HG02943 (cell line): ENCODE measurements around the gene BIRC5.

Experiments
- ATAC-seq: cut with Tn5 transposase; IDR thresholded peaks from one replicate; pipeline ENCODE4 v1.9.1; 2021; ENCODE audit warnings: mild to moderate bottlenecking, low read depth, moderate library complexity; ENCODE audit not compliant: unreplicated experiment

Gene BIRC5

DNA sequence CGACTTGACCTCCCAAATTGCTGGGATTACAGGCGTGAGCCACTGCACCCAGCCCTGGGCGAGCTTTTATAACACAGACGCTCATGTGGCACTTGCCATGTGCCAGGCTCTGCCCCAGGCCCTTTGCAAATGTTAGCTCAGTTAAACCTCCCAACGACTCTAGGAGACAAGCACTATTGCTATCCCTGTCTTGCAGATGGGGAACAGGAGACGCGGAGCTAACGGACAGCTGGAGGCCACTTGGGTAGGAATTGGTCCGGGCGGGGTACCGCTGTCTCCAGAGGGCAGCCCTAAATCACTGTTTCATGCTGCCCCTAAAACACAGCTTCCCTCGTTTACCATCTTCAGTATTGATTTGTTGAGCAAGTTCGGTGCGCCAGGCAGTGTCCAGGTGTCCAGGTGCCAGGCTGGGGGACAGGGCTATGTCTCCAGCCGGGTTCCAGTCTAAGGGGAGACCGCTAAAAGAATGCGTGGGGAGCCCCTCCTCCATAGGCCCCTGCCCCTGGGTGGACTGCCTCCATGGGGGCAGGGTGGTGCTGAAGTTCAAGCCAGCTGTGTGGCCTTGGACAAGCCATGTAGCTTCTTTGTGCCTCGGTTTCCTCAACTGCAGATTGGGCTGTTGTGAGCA, 41.1 kb downstream of the BIRC5 start:
- ATAC-seq = no peak

- no peak for ATAC-seq
These were observed 42.1 kb downstream of the BIRC5 start for GRCh38 chr17:78255953-78256706.

- no peak for ATAC-seq
These were observed 42.9 kb downstream of the BIRC5 start for GRCh38 chr17:78256707-78257591.

DNA sequence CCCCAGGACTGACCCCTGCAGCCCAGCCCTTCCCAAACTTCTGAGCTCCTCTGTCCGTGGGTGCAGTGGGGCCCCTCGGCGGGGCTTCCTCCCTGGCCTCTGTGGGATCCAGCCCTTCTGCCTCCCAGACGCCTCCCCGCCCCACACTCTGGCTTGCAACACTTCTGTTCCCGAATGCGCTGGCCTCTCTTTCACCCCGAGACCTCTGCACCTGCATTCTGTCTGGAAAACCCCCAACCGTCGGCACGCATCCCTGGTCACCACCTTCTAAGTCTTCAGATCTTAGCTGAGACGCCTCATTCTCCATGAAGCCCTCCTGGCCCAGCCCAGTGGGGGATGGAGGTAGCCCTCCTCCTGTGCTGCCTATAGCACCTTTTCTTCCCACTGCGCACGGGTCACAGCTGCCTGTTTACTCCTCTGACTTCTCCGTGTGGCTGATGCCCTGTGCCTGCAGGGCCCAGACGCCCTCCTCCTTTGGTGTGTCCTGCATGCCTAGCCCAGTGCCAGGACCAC, 43.8 kb downstream of the BIRC5 start:
- no peak for ATAC-seq

DNA sequence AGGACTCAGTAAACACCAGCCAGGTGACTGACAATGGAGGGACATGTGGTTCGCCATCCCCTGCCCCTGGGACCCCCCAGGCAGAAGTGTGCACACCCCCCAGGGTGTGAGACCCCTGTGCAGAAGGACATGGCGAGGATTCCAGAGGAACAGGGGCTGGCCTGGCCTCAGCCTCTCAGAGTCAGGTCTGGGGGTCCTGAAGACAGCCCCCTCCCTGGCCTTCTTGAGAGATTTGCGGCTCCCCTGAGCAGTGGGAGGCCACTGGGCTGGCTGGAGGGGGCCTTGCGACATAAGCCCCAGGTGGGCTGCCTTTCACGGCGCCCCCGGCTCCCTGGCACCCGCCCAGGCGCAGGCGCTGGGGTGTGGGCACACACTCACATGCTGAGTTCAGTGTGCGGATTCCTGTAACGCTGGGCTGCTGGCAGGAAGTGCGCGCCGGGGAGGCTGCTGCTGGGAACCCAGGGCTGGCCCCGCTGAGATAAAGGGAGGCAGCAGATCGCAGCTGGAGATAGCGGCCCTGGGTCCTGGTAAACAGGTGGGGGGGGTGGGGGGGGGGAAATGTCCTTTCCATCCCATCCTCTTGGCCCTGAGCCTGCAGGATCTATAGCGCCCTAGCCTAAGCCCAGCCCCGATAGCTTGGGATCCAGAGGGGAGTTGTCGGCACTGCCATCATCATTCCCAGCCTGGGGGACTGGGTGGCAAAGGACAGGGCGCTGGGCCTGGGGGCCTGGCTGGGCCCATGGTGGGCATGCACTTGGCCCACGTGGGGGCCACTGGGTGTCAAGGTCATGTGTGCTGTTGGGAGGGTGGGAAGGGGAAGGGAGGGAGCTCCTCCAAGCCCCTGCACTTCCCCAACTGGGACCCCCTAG, 44.5 kb downstream of the BIRC5 start:
- no peak for ATAC-seq

DNA sequence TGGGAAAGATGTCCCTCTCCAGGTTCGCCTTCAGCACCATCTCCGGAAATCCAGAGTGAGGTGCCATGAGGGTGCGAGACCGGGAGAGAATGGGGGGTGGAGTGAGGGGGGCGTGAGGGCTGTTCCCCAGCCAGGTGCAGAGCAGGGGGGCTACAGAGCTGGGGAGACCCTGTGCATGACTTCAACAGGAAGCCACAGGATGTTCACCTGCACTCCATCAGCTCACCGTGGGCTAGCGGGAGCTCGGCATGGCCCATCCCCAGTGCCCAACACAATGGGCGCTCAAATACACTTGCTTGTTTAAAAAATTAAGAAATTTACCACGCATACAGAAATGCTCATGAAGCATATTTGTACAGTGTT, 45.1 kb downstream of the BIRC5 start:
- no peak for ATAC-seq

GRCh38 chr17:78263063-78263735, 49.1 kb downstream of the BIRC5 start:
- no peak for ATAC-seq

GRCh38 chr17:78263736-78264340, 49.8 kb downstream of the BIRC5 start:
- no peak for ATAC-seq

GRCh38 chr17:78264590-78264989, 50.5 kb downstream of the BIRC5 start:
- ATAC-seq = no peak

DNA sequence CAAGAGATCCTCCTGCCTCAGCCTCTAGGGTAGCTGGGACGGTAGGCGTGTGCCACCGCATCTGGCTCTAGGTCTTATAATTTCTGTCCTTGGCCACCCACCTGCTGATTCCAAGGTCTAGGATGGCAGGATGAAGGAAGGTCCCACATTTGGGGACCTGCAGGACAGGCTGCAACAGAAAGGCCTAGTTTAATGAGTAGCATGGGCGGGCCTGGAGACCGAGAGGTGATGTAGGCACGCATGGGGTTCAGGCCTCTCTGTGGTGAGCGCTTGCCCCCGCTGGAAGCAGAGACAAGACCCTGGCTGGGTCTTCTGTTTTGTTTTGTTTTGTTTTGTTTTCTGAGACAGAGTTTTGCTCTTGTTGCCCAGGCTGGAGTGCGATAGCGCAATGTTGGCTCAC, 51.1 kb downstream of the BIRC5 start:
- no peak for ATAC-seq

DNA sequence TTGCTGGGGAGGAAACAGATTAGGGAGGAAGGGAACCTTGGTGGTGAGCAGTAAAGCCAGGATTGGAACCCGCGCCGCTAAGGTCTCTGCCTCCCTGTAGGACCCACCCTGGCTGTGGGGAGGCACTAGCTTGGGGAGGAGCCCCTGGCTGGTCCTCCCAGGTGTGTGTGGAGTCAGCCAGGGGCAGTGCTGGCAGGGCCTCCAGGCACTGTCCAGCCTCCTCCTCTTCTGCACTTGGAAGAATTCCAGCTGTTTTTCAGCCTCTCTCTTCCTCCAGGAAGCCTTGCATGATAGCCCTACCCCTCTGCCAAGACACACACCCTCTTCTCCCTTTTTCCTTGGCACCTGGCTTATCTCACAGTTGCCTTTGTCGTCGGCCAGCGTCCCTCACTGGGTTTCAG, 52.2 kb downstream of the BIRC5 start:
- no peak for ATAC-seq

GRCh38 chr17:78266771-78267170, 52.7 kb downstream of the BIRC5 start:
- ATAC-seq = no peak

GRCh38 chr17:78267253-78268073, 53.4 kb downstream of the BIRC5 start:
- no peak for ATAC-seq

DNA sequence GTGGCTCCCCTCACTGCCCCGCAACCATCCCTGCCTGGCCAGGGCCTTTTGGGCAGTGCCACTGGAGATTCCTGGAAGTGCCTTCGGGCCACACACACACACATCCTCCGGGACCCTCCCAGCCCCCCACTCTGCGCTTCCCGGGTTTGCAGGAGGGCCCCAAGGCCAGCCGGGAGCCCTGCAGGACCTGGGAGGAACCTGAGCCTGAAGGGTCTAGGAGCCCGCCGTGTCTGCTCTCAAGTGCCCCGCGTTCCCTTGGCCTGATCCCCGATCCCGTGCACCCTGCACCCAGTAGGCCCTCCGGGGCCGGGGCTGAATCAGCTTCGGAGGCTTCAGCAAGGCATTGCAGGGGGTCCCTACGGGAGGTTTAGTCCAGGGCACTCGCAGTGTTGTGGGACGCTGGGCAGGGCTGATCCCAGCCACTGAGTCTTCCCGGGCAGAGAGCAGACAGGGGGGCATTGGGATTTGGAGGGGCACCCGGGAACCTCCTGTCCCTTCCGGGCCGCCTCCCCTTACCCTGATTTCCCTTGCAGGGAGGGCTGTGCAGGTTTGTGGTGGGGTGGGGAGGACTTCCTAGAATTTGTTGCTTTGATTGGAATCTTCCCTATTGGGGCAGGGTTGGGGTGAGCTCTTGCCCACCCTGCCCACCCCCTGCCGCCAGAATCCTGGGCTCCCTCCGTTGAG, 54.3 kb downstream of the BIRC5 start:
- ATAC-seq = no peak

GRCh38 chr17:78268951-78269905, 55.2 kb downstream of the BIRC5 start:
- ATAC-seq = no peak

- ATAC-seq = no peak
These were observed 55.9 kb downstream of the BIRC5 start for GRCh38 chr17:78269955-78270381.
